ENCODE measurements around the gene LPO. TPM values are rescaled to one million over a fixed set of nuclear protein-coding genes. Genes with fewer than 3 reads are reported as not detected.

The LPO gene
- polyA plus RNA-seq, 1 donor from 2014 or later = not detected

GRCh38 chr17:58248955-58249269 lies 10.5 kb downstream of the LPO start:
- H3F3A ChIP-seq (ENCODE audit: insufficient read depth, low read length, poor library complexity, severe bottlenecking) = no peaks in the 10 kb centered on the region
- peak overlapping the region; percentile 83 for H2AFZ ChIP-seq (ENCODE audit: low read depth, low read length)
- peak overlapping the region; percentile 76 for H3K9ac ChIP-seq (ENCODE audit: low read length)
- peak overlapping the region; percentile 59 for H3K4me2 ChIP-seq (ENCODE audit: low read length)
- H3K36me3 ChIP-seq (ENCODE audit: insufficient read depth, low read length) = no peaks in the 10 kb centered on the region
- no peaks in the 10 kb centered on the region for H3K9me2 ChIP-seq (ENCODE audit: insufficient read depth, low read length)
- no peak overlapping the region for H3K27ac ChIP-seq (ENCODE audit: low read length)
- peaks cover 31% of the 10 kb centered on the region for H3K27me3 ChIP-seq (ENCODE audit: insufficient read depth, low read depth, low read length)
- H3K4me3 ChIP-seq (ENCODE audit: low read length) = peak overlapping the region; percentile 84
- no peaks in the 10 kb centered on the region for H3K79me2 ChIP-seq (replicated peaks; ENCODE audit: insufficient read depth, low read length)
- H3K9me3 ChIP-seq (ENCODE audit: low read length) = no peaks in the 10 kb centered on the region
- H4K20me1 ChIP-seq (ENCODE audit: insufficient read depth) = no peaks in the 10 kb centered on the region
- TF ChIP-seq RAD21 (conservative IDR thresholded peaks at IDR 0.05) (no peak), POLR2AphosphoS5 (IDR thresholded peaks at IDR 0.05) (no peak), SMC3 (conservative IDR thresholded peaks at IDR 0.05; ENCODE audit: poor library complexity) (no peak), EZH2 (IDR thresholded peaks at IDR 0.05; ENCODE audit: borderline replicate concordance, insufficient read depth, low read length, poor library complexity, severe bottlenecking) (no peak), MXI1 (conservative IDR thresholded peaks at IDR 0.05; ENCODE audit: poor library complexity, severe bottlenecking) (no peak), EP300 (conservative IDR thresholded peaks at IDR 0.05; ENCODE audit: poor library complexity, severe bottlenecking) (no peak), TAF1 (IDR thresholded peaks at IDR 0.05; ENCODE audit: low read depth) (no peak), REST (IDR thresholded peaks at IDR 0.05; ENCODE audit: borderline replicate concordance) (no peak), CTCF (IDR thresholded peaks at IDR 0.05; ENCODE audit: poor library complexity, severe bottlenecking) (no peak)

- Histone ChIP-seq H3K27me3 (ENCODE audit: insufficient read depth, low read depth, low read length) (peaks cover 31% of the 10 kb centered on the region), H3K27ac (ENCODE audit: low read length) (no peak overlapping the region), H3K9ac (ENCODE audit: low read length) (peak overlapping the region; percentile 76)
Measured at GRCh38 chr17:58249270-58250133, 11.1 kb downstream of the LPO start.

More at GRCh38 chr17:58249270-58250133, 11.1 kb downstream of the LPO start:
- Histone ChIP-seq H3K4me2 (ENCODE audit: low read length) (peak overlapping the region; percentile 59), H3F3A (ENCODE audit: insufficient read depth, low read length, poor library complexity, severe bottlenecking) (no peaks in the 10 kb centered on the region), H3K36me3 (ENCODE audit: insufficient read depth, low read length) (no peaks in the 10 kb centered on the region), H3K9me3 (ENCODE audit: low read length) (no peaks in the 10 kb centered on the region), H3K79me2 (replicated peaks; ENCODE audit: insufficient read depth, low read length) (no peaks in the 10 kb centered on the region), H2AFZ (ENCODE audit: low read depth, low read length) (peak overlapping the region; percentile 83), H4K20me1 (ENCODE audit: insufficient read depth) (no peaks in the 10 kb centered on the region), H3K4me3 (ENCODE audit: low read length) (peak overlapping the region; percentile 84), H3K9me2 (ENCODE audit: insufficient read depth, low read length) (no peaks in the 10 kb centered on the region)
- TF ChIP-seq CTCF (IDR thresholded peaks at IDR 0.05; ENCODE audit: poor library complexity, severe bottlenecking) (peak; percentile 96), REST (IDR thresholded peaks at IDR 0.05; ENCODE audit: borderline replicate concordance) (no peak), TAF1 (IDR thresholded peaks at IDR 0.05; ENCODE audit: low read depth) (no peak), EP300 (conservative IDR thresholded peaks at IDR 0.05; ENCODE audit: poor library complexity, severe bottlenecking) (no peak), POLR2AphosphoS5 (IDR thresholded peaks at IDR 0.05) (no peak), RAD21 (conservative IDR thresholded peaks at IDR 0.05) (peak; percentile 83), MXI1 (conservative IDR thresholded peaks at IDR 0.05; ENCODE audit: poor library complexity, severe bottlenecking) (peak; percentile 89), SMC3 (conservative IDR thresholded peaks at IDR 0.05; ENCODE audit: poor library complexity) (peak; percentile 83), EZH2 (IDR thresholded peaks at IDR 0.05; ENCODE audit: borderline replicate concordance, insufficient read depth, low read length, poor library complexity, severe bottlenecking) (no peak)
